Activated CD4-positive, alpha-beta T cell treated with anti-CD3 and anti-CD28 coated beads, Interleukin-2, amount 50 U/mL, for 1 hour (primary cell): ENCODE results near the gene MCU.
"Not testable (repeated sequence)": the region's sequence is repeated elsewhere in the genome, so short reads cannot be mapped to it uniquely, and the experiment has no call there.

ENCODE experiments used
- DNase-seq: peaks from one replicate; pipeline ENCODE4 v3.0.0-alpha.2; 2020

The MCU gene

GRCh38 chr10:72732521-72732920 is 40.6 kb downstream of the MCU start:
- no peak for DNase-seq

- DNase-seq = no peak
Observed at GRCh38 chr10:72733989-72734388, 42.0 kb downstream of the MCU start.

- DNase-seq = no peak
Observed at GRCh38 chr10:72735288-72735936, 43.5 kb downstream of the MCU start.

GRCh38 chr10:72736176-72736827 is 44.4 kb downstream of the MCU start:
- no peak for DNase-seq

- no peak for DNase-seq
Observed at GRCh38 chr10:72736828-72737220, 44.9 kb downstream of the MCU start.

GRCh38 chr10:72737357-72737756 is 45.4 kb downstream of the MCU start:
- DNase-seq = not testable (repeated sequence)

GRCh38 chr10:72738486-72738885 is 46.5 kb downstream of the MCU start:
- no peak for DNase-seq

- DNase-seq = no peak
Observed at GRCh38 chr10:72740528-72740927, 48.6 kb downstream of the MCU start.

- DNase-seq = no peak
Observed at GRCh38 chr10:72742092-72742491, 50.1 kb downstream of the MCU start.

GRCh38 chr10:72742797-72743196 is 50.9 kb downstream of the MCU start:
- no peak for DNase-seq

- no peak for DNase-seq
Observed at GRCh38 chr10:72744566-72744965, 52.6 kb downstream of the MCU start.

GRCh38 chr10:72746426-72747363 is 54.8 kb downstream of the MCU start:
- no peak for DNase-seq

- no peak for DNase-seq
Observed at GRCh38 chr10:72747521-72747920, 55.6 kb downstream of the MCU start.

- DNase-seq = no peak
Observed at GRCh38 chr10:72753760-72754231, 61.9 kb downstream of the MCU start.

GRCh38 chr10:72754275-72755032 is 62.5 kb downstream of the MCU start:
- DNase-seq = no peak

GRCh38 chr10:72756674-72757385 is 64.9 kb downstream of the MCU start:
- no peak for DNase-seq

GRCh38 chr10:72757732-72758131 is 65.8 kb downstream of the MCU start:
- no peak for DNase-seq

- not testable (repeated sequence) for DNase-seq
Observed at GRCh38 chr10:72758930-72759329, 67.0 kb downstream of the MCU start.

- no peak for DNase-seq
Observed at GRCh38 chr10:72759584-72759983, 67.6 kb downstream of the MCU start.

GRCh38 chr10:72761498-72761897 is 69.6 kb downstream of the MCU start:
- DNase-seq = no peak

GRCh38 chr10:72762042-72762441 is 70.1 kb downstream of the MCU start:
- no peak for DNase-seq

- no peak for DNase-seq
Observed at GRCh38 chr10:72763201-72763600, 71.3 kb downstream of the MCU start.
